Measurements from ENCODE around the gene IL18R1.

Gene IL18R1

DNA sequence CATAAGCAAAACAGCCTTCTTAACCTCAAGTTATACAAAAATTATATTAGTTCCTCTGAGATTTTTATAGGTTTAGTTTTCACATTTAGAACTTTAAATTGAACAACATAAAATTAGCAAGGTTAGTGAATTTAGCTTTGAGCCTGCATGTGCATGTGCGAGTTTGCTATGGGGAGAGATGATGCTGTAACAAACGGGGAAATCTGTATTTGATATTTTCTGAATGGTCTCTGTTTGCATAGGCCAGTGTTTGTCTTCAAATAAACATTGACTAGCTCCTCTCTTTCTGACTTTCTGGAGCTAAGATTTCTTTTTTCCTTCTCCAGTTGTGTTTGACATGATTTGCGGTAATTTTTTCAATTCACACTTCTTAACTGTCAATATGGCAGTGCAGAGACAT is 36.5 kb downstream of the IL18R1 start:
- intact Hi-C loops (cut with DNase I; ENCODE audit: low total_unique reads): no loop called here
- no peak for TF ChIP-seq CTCF (IDR thresholded peaks at IDR 0.05)
- Histone ChIP-seq H3K27ac (no peak overlapping the region), H3K36me3 (no peaks in the 10 kb centered on the region), H3K27me3 (no peaks in the 10 kb centered on the region), H3K4me3 (no peak overlapping the region), H3K9me3 (no peaks in the 10 kb centered on the region), H3K4me1 (no peaks in the 10 kb centered on the region)
- DNase-seq: no peak

- Histone ChIP-seq H3K9me3 (no peaks in the 10 kb centered on the region), H3K27me3 (no peaks in the 10 kb centered on the region), H3K27ac (no peak overlapping the region), H3K36me3 (no peaks in the 10 kb centered on the region), H3K4me3 (no peak overlapping the region), H3K4me1 (no peaks in the 10 kb centered on the region)
- TF ChIP-seq CTCF (IDR thresholded peaks at IDR 0.05): no peak
- no peak for DNase-seq
- intact Hi-C loops (cut with DNase I; ENCODE audit: low total_unique reads): no loop called here
These were observed 37.3 kb downstream of the IL18R1 start for GRCh38 chr2:102392942-102393341.

DNA sequence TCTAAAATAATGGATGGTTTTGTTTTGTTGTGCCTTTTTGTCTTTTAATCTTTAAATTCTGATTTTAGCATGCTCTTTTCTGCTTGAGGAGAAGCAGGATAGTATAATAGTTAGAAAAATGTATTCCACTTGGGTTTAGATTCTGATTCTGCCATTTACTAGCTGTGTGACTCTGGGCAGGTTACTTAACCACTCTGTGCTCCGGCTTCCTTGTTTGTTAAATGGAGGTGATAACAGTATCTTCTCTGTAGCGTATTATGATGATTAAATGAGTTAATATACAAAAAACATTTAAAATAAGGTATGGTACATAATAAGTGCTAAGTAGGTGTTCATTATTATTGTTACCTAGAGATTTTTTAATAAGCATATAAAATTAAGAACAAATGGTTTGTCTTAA is 40.4 kb downstream of the IL18R1 start:
- no peaks in the 10 kb centered on the region for H3K9me3 ChIP-seq
- H3K36me3 ChIP-seq: no peaks in the 10 kb centered on the region
- H3K4me1 ChIP-seq: no peaks in the 10 kb centered on the region
- intact Hi-C loops (cut with DNase I; ENCODE audit: low total_unique reads): no loop called here
- H3K27ac ChIP-seq: no peak overlapping the region
- TF ChIP-seq CTCF (IDR thresholded peaks at IDR 0.05): no peak
- no peak overlapping the region for H3K4me3 ChIP-seq
- no peak for DNase-seq
- H3K27me3 ChIP-seq: no peaks in the 10 kb centered on the region

GRCh38 chr2:102397209-102397608 is 41.6 kb downstream of the IL18R1 start:
- no peak for DNase-seq
- H3K9me3 ChIP-seq: no peaks in the 10 kb centered on the region
- H3K27ac ChIP-seq: no peak overlapping the region
- no peak overlapping the region for H3K4me3 ChIP-seq
- intact Hi-C loops (cut with DNase I; ENCODE audit: low total_unique reads): no loop called here
- TF ChIP-seq CTCF (IDR thresholded peaks at IDR 0.05): no peak
- no peaks in the 10 kb centered on the region for H3K27me3 ChIP-seq
- H3K4me1 ChIP-seq: no peaks in the 10 kb centered on the region
- H3K36me3 ChIP-seq: no peaks in the 10 kb centered on the region

GRCh38 chr2:102399499-102400141 is 44.0 kb downstream of the IL18R1 start:
- Histone ChIP-seq H3K27ac (no peak overlapping the region), H3K4me1 (no peaks in the 10 kb centered on the region), H3K36me3 (no peaks in the 10 kb centered on the region), H3K27me3 (no peaks in the 10 kb centered on the region), H3K9me3 (no peaks in the 10 kb centered on the region), H3K4me3 (no peak overlapping the region)
- intact Hi-C loops (cut with DNase I; ENCODE audit: low total_unique reads): no loop called here
- no peak for TF ChIP-seq CTCF (IDR thresholded peaks at IDR 0.05)
- DNase-seq: no peak

DNA sequence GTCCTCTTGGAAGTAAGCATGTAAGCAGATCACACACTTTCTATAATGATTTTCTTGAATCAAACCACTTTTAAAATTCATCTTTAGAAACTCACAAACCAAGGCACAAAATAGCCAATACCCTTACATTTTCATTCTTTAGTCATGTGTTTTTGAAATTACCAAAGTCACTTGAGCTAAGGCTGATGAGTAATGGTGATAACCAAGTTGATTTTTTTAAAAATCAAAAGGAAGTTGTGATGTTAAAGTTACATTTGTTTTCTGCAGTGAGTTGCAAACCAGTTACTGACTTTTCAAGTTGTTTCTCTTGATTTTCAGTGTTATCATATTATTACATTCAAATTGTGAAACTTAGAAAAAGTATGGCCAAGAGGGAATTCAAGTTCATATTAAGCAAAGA is 45.9 kb downstream of the IL18R1 start:
- no peak overlapping the region for H3K27ac ChIP-seq
- H3K4me3 ChIP-seq: no peak overlapping the region
- no peak for DNase-seq
- H3K4me1 ChIP-seq: no peaks in the 10 kb centered on the region
- no peaks in the 10 kb centered on the region for H3K27me3 ChIP-seq
- no peaks in the 10 kb centered on the region for H3K36me3 ChIP-seq
- intact Hi-C loops (cut with DNase I; ENCODE audit: low total_unique reads): no loop called here
- H3K9me3 ChIP-seq: no peaks in the 10 kb centered on the region
- TF ChIP-seq CTCF (IDR thresholded peaks at IDR 0.05): no peak

All from tibial artery (tissue), 4 donors.